ENCODE measurements around the gene WLS. TPM values are rescaled to one million over a fixed set of nuclear protein-coding genes. Genes with fewer than 3 reads are reported as not detected.

Gene WLS
- polyA plus RNA-seq, 1 donor from 2014 or later, result 8.8 TPM

DNA sequence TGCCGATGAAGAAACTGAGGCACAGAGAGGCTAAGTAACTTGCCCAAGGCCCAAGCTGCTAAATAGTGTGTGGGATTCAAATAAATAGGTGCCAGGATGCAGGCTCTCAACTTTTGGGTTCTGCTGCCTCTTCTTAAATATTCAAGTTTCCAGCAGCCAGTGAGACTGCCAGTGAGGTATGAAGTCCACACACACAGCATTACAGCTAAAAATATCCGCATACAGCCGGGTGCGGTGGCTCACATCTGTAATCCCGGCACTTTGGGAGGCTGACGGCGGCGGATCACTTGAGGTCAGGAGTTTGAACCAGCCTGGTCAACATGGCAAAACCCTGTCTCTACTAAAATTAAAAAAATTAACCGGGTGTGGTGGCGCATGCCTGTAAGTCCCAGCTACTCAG is 103.5 kb downstream of the WLS start:
- H3K27me3 ChIP-seq (ENCODE audit: insufficient read depth, low read depth, low read length), result no peaks in the 10 kb centered on the region
- no peaks in the 10 kb centered on the region for H4K20me1 ChIP-seq (ENCODE audit: insufficient read depth)
- H3K9me3 ChIP-seq (ENCODE audit: low read length), result no peaks in the 10 kb centered on the region
- H3K4me3 ChIP-seq (ENCODE audit: low read length), result no peak overlapping the region
- H3K9ac ChIP-seq (ENCODE audit: low read length), result no peak overlapping the region
- H3K27ac ChIP-seq (ENCODE audit: low read length), result no peak overlapping the region
- no peaks in the 10 kb centered on the region for H3F3A ChIP-seq (ENCODE audit: insufficient read depth, low read length, poor library complexity, severe bottlenecking)
- no peak overlapping the region for H3K4me2 ChIP-seq (ENCODE audit: low read length)
- H3K9me2 ChIP-seq (ENCODE audit: insufficient read depth, low read length), result no peaks in the 10 kb centered on the region
- no peaks in the 10 kb centered on the region for H3K79me2 ChIP-seq (replicated peaks; ENCODE audit: insufficient read depth, low read length)
- no peaks in the 10 kb centered on the region for H3K36me3 ChIP-seq (ENCODE audit: insufficient read depth, low read length)
- TF ChIP-seq CTCF (IDR thresholded peaks at IDR 0.05; ENCODE audit: poor library complexity, severe bottlenecking), result no peak
- TF ChIP-seq EP300 (conservative IDR thresholded peaks at IDR 0.05; ENCODE audit: poor library complexity, severe bottlenecking), result no peak
- TF ChIP-seq REST (IDR thresholded peaks at IDR 0.05; ENCODE audit: borderline replicate concordance), result no peak
- TF ChIP-seq EZH2 (IDR thresholded peaks at IDR 0.05; ENCODE audit: borderline replicate concordance, insufficient read depth, low read length, poor library complexity, severe bottlenecking), result no peak
- TF ChIP-seq RAD21 (conservative IDR thresholded peaks at IDR 0.05), result no peak
- H2AFZ ChIP-seq (ENCODE audit: low read depth, low read length), result no peak overlapping the region

DNA sequence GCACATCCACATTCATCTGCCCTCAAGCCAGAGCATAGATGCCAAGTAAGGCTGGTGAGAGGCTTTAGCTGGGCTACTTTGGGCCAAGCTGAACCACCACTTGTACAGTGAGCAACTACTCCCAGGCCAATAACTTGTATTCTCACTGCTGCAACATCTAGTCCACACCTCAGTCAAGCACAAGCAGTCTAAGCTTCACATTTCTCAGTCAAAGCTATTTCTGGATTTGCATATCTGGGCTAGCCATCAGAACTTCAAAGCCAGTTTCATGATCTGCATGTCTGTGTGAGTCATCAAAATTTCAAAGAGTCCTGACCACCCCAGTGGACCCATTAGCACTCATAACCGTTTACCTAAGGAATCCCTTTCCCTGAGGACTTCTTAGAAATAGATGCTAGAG is 104.2 kb downstream of the WLS start:
- Histone ChIP-seq H3K9me3 (ENCODE audit: low read length) (no peaks in the 10 kb centered on the region), H3F3A (ENCODE audit: insufficient read depth, low read length, poor library complexity, severe bottlenecking) (no peaks in the 10 kb centered on the region), H3K4me2 (ENCODE audit: low read length) (no peak overlapping the region), H4K20me1 (ENCODE audit: insufficient read depth) (no peaks in the 10 kb centered on the region), H3K27ac (ENCODE audit: low read length) (no peak overlapping the region), H3K9ac (ENCODE audit: low read length) (no peak overlapping the region), H3K27me3 (ENCODE audit: insufficient read depth, low read depth, low read length) (no peaks in the 10 kb centered on the region), H3K79me2 (replicated peaks; ENCODE audit: insufficient read depth, low read length) (no peaks in the 10 kb centered on the region), H3K36me3 (ENCODE audit: insufficient read depth, low read length) (no peaks in the 10 kb centered on the region), H3K4me3 (ENCODE audit: low read length) (no peak overlapping the region), H2AFZ (ENCODE audit: low read depth, low read length) (no peak overlapping the region), H3K9me2 (ENCODE audit: insufficient read depth, low read length) (no peaks in the 10 kb centered on the region)
- TF ChIP-seq EZH2 (IDR thresholded peaks at IDR 0.05; ENCODE audit: borderline replicate concordance, insufficient read depth, low read length, poor library complexity, severe bottlenecking), result no peak
- TF ChIP-seq REST (IDR thresholded peaks at IDR 0.05; ENCODE audit: borderline replicate concordance), result no peak
- TF ChIP-seq RAD21 (conservative IDR thresholded peaks at IDR 0.05), result no peak
- no peak for TF ChIP-seq POLR2AphosphoS5 (IDR thresholded peaks at IDR 0.05)

All from neural cell (in vitro differentiated cells).